C4-2B (cell line): ENCODE measurements around the gene CCDC8.

Experiments used
- ZFX ChIP-seq: fragments of 450-650 bp; IDR thresholded peaks from 2 replicates; pipeline ENCODE4 v1.6.1; 2017
- TF ChIP-seq, protein P1 (sequence below): fragments of 450-650 bp; conservative IDR thresholded peaks from 2 replicates; pipeline ENCODE4 v1.5.1; 2017; ENCODE audit warnings: mild to moderate bottlenecking

DNA sequence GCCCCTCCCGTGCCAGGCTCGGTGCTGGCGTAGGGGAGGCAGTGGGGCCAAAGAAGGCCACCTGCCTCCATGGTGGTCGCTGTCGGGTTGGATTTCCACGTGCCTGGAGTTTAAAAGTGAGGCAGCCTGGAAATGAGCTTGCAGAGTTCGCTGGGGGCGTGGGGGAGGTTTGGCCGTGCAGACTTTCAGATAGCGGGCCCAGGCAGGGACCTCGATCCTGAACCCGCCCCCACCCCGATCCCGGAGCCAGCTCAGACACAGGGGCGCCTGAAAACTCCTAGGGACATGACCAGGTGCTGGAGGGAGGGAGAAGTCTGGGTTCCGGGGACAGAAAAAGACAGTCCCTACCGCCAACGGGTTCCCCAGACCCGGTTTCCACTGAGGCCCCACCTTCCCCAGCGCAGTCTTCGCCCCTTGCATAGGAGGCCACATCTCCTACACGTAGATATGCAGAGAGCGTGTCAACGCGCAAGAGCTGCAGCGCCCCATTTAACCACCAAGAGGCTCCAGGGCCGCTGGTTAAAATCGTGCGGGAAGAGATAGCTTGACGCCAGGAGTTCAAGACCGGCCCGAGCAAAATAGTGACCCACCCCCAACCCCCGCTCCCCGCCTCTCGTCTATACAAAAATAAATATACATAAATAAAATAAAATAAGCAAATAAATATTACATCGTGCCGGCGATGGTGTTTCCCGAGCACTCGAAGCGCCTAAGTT, 8.5 kb downstream of the CCDC8 start:
- TF ChIP-seq, protein P1, sequence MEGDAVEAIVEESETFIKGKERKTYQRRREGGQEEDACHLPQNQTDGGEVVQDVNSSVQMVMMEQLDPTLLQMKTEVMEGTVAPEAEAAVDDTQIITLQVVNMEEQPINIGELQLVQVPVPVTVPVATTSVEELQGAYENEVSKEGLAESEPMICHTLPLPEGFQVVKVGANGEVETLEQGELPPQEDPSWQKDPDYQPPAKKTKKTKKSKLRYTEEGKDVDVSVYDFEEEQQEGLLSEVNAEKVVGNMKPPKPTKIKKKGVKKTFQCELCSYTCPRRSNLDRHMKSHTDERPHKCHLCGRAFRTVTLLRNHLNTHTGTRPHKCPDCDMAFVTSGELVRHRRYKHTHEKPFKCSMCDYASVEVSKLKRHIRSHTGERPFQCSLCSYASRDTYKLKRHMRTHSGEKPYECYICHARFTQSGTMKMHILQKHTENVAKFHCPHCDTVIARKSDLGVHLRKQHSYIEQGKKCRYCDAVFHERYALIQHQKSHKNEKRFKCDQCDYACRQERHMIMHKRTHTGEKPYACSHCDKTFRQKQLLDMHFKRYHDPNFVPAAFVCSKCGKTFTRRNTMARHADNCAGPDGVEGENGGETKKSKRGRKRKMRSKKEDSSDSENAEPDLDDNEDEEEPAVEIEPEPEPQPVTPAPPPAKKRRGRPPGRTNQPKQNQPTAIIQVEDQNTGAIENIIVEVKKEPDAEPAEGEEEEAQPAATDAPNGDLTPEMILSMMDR = no peak
- TF ChIP-seq ZFX = no peak
